ENCODE results near the gene JAKMIP2. TPM values are rescaled to one million over a fixed set of nuclear protein-coding genes. Genes with fewer than 3 reads are reported as not detected.
A peak's percentile ranks its signal among the peaks of the same experiment; 100 is the strongest.
"Not testable (repeated sequence)": the region's sequence is repeated elsewhere in the genome, so short reads cannot be mapped to it uniquely, and the experiment has no call there.

The JAKMIP2 gene
- polyA plus RNA-seq, 4 donors: 3.6 to 5.4 (median 4.9) TPM

DNA sequence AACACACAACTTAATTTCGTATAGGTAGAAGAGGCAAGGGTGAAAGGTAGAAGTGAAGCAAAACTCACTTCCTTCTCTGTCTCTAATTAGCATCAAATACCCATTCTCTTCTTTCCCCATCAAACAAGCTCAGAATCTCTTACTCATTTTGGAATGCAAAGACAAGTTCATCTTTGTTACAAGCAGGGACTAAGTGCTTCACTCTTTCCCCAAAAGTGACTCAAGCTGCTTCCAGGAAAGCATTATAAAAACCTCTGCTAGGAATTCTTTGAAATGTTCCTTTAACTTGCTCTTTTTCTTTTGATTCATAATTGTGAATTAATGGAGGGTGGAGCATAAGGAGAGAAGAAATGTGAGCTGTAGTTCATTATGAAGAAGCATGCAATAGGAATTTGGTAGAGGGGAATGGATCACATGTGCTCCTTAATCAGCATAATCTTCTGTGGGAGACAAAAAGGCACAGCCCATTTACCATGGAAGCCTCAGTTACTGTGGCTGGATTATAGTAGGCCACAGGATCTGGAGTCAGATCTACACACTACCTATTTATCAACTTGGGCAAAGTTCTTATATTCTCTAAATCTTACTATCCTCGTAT lies 163.1 kb downstream of the JAKMIP2 start:
- DNase-seq (ENCODE audit: low read depth in 4 of 4, low spot score in 3 of 4): no peak

GRCh38 chr5:147617711-147618350 lies 164.7 kb downstream of the JAKMIP2 start:
- no peak for DNase-seq (ENCODE audit: low read depth in 4 of 4, low spot score in 3 of 4)

DNA sequence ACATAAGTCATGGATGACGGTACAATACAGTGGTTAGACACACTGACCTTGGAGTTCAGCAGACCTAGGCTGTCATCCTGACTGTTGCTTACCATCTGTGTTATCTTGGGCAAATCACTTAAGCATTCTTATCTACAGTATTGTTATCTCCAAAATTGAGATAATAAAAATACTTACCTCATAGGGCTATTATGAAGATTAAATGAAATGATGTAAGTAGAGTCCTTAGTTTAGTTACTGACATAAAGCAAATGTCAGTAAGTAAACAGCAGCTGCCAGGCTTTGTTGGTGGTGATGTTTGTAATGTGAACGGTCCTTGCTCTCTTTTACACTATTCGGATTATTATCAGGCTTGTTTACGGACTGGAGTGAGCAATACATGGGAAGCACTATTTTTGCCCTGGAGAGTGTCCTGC lies 165.3 kb downstream of the JAKMIP2 start:
- no peak for DNase-seq (ENCODE audit: low read depth in 4 of 4, low spot score in 3 of 4)

DNA sequence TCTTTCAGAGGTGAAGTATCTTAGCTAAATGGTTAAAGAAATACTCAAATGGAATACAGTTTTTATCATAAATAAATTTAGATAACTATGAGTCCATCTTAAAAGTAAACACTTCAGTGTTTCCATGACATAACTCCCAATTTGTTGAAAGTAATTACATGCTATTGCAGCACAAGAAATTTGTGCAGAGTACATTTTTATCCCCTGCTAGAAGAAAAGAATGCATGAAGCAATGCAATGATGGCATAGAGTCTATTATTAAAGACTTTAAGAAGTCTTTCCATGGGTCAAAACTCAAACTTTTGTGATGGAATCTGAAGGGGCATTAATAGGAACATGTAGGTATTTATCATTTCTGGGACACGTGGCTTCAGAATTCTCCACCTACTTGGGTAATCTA lies 166.1 kb downstream of the JAKMIP2 start:
- no peak for DNase-seq (ENCODE audit: low read depth in 4 of 4, low spot score in 3 of 4)

DNA sequence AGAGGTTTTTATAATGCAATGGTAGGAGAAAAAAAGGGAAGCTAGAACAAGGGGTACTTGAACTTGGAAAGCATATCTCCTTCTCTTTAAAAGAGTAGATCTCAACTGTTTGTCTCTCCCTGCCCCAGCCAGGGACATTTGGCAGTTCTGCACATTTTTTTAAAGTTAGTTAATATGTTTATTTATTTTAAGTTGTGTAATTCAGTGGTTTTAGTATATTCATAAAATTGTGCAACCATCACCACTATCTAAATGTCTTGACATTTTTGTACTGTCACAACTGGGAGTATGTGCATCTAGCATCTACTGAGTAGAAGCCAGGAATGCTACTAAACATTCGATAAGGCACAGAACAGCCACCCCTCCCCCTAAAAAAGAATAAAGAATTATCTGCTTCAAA lies 169.2 kb downstream of the JAKMIP2 start:
- DNase-seq (ENCODE audit: low read depth in 4 of 4, low spot score in 3 of 4): no peak

DNA sequence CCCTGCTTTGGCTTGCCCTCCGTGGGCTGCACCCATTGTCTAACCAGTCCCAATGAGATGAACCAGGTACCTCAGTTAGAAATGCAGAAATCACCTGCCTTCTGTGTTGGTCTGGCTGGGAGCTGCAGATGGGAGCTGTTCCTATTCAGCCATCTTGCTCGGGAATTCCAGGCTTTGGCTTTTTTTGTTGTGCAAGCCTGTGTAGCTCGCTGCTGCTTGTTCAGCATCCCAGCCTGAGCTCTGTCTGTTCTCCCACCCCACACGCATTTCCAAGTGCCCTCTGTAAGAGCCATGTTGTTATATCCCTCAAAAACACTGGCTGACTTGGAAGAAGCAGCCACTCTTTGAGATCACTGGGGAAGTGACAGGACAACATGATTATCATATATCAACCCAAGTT lies 171.0 kb downstream of the JAKMIP2 start:
- no peak for DNase-seq (ENCODE audit: low read depth in 4 of 4, low spot score in 3 of 4)

DNA sequence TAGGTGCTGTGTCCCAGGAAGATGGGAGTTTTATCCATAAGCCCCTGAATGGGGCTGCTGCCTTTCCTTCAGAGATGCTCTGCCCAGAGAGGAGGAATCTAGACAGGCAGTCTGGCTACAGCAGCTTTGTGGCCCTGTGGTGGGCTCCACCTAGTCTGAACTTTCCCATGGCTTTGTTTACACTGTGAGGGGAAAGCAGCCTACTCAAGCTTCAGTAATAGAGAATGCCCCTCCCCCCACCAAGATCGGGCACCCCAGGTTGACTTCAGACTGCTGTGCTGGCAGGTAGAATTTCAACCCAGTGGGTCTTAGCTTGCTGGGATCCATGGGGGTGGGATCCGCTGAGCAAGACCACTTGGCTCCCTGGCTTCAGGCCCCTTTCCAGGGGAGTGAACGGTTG lies 171.7 kb downstream of the JAKMIP2 start:
- no peak for DNase-seq (ENCODE audit: low read depth in 4 of 4, low spot score in 3 of 4)

DNA sequence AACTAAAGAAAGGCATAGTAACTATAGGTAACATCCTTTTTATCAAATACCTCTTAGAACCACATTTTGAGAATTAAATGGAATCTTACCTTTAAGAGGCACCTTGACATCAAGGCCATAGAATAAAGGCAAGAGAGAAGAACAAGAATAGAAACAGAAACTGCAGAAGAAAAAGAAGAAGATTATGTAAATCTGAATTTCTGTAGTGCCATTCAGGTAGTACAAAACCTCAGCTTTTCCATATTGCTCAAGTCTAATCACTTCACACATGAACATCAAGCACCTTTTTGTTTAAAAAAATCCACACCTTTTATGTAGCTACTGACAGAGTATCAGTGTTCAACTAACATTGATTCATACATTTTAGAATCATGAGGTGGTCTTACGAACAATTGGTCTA lies 180.9 kb downstream of the JAKMIP2 start:
- no peak for DNase-seq (ENCODE audit: low read depth in 4 of 4, low spot score in 3 of 4)

GRCh38 chr5:147591120-147591519 lies 191.4 kb downstream of the JAKMIP2 start:
- no peak for DNase-seq (ENCODE audit: low read depth in 4 of 4, low spot score in 3 of 4)

DNA sequence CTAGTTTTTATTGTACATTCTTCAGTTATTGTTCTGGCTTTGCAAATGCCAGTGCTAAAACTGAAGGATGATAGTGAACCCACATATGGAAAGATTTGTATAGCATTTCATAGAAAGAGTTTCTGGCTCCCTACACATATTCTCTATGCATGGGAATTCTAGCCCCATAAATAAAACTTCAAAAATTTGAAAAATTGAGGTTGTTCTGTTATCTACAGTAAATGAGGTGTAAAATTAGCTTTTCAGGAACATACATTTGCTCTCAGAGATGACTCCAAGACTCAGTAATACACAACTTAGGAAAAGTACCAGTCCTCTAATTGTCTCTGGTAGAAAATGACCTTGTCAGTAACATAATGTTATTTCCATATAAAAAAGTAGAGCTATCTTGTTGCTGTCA lies 192.4 kb downstream of the JAKMIP2 start:
- DNase-seq (ENCODE audit: low read depth in 4 of 4, low spot score in 3 of 4): no peak

- DNase-seq (ENCODE audit: low read depth in 4 of 4, low spot score in 3 of 4): no peak
These were observed 195.7 kb downstream of the JAKMIP2 start for GRCh38 chr5:147586832-147587231.

GRCh38 chr5:147586221-147586620 lies 196.3 kb downstream of the JAKMIP2 start:
- no peak for DNase-seq (ENCODE audit: low read depth in 4 of 4, low spot score in 3 of 4)

DNA sequence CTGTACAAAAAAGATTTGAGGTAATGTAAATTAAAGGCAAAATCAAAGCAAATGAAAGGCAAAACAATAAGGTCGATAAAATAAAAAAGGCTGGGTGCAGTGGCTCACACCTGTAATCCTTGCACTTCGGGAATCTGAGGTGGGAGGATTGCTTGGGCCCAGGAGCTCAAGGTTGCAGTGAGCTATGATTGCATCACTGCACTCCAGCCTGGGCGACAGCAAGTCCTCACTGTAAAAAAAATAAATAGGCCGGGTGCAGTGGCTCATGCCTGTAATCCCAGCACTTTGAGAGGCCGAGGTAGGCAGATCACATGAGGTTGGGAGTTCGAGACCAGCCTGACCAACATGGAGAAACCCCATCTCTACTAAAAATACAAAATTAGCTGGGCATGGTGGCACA lies 200.3 kb downstream of the JAKMIP2 start:
- not testable (repeated sequence) for DNase-seq (ENCODE audit: low read depth in 4 of 4, low spot score in 3 of 4)

DNA sequence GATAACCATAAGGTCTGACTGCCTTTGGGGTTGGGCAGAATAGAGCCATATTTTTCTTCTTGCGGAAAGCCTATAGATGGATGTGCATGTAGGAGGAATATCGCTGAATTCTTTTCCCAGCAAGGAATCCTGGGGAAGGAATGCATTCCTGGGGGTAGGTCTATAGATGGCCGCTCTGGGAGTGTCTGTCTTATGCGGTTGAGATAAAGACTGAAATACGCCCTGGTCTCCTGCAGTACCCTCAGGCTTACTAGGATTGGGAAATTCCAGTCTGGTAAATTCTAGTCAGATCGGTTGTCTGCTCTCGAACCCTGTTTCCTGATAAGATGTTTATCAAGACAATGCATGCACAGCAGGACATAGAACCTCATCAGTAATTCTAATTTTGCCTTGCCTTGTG lies 202.1 kb downstream of the JAKMIP2 start:
- not testable (repeated sequence) for DNase-seq (ENCODE audit: low read depth in 4 of 4, low spot score in 3 of 4)

DNA sequence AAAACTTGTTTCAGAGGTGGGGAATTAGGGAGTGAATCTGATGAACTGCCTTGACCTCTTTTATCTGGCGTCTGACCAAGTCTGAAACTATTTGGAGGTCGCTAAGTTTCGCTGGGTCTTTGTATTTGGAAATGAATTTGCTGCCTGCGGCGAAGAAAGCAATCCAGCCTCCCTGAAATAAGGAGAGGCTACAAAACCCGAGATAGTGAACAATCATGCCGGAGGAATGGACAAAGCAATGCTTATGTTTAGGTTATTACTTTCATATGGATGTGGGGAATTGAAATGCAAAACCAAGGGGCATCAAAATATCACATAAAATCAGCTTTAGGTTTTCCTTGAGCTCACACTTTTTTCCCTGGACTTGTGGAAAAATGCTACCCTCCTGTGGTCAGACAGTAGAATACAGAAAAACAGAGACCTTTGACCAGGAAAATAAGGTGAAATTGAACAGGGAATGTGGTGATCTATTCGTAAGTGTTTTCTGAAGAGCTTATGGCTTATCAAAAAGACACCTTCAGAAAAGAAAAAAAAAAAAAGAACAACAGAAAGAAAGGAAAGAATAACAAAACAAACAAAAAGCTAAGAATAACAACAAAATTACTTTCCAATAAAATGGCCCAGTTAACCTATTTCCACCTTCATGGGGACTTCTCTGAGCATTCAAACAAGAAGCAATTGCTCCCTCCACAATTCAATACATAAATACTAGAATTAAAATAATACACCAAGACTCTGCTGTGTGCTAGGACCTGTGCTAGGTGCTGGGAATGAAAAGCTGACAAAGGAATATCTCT lies 204.1 kb downstream of the JAKMIP2 start:
- DNase-seq (ENCODE audit: low read depth in 4 of 4, low spot score in 3 of 4): peak; percentile 18 to 43 (median 30)

DNA sequence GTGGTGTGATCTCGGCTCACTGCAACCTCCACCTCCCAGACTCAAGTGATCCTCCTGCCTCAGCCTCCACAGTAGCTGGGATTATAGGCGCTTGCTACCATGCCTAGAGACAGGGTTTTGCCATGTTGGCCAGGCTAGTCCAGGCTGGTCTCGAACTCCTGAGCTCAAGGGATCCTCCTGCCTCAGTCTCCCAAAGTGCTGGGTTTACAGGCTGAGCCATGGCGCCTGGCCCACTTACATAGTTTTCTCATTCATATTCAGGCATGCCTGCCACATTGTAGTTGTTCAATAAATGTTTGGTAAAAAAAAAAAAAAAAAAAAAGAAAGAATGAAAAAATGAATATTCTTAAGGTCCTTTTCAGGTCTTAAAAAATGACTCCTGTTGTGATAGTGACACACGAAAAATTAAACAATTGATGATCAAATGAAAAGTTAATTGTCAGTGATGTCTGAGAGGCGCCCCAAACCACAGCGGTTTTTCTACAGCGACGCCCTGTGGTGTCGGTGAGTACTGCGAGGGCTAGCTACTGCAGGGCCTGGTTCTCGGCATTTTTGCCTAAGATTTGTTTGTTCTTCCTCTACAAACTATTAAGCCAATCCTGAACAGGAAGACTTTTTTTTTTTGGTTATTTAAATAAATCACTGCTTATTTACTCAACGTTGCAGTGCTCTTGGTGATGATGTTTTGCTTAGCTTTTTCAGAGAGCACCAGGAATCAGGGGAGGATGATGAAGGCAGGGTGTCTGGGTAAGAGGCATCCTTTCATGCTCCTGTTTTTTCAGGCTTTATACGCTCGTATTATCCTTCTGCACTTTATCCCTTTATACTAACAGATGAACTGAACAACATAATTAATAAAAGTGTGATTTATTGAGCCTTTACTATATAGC lies 205.6 kb downstream of the JAKMIP2 start:
- peak in 2 of 4 donors; percentile 19 to 20 for DNase-seq (ENCODE audit: low read depth in 4 of 4, low spot score in 3 of 4)

DNA sequence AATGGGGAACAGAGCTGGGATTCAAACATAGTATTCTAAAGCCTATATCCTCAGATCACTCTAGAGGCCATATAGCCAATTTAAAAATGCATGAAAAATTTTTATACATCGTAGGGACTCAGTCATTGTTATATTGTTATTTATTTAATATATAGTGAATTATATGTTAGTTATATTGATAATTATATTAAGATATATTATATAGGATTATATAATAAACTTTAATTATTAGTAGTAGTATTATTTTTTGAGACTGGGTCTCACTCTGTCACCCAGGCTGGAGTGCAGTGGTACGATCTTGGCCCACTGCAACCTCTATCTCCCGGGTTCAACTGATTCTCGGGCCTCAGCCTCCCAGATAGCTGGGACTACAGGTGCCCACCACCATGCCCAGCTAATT lies 206.9 kb downstream of the JAKMIP2 start:
- no peak for DNase-seq (ENCODE audit: low read depth in 4 of 4, low spot score in 3 of 4)

- DNase-seq (ENCODE audit: low read depth in 4 of 4, low spot score in 3 of 4): no peak
These were observed 209.3 kb downstream of the JAKMIP2 start for GRCh38 chr5:147573211-147573610.

DNA sequence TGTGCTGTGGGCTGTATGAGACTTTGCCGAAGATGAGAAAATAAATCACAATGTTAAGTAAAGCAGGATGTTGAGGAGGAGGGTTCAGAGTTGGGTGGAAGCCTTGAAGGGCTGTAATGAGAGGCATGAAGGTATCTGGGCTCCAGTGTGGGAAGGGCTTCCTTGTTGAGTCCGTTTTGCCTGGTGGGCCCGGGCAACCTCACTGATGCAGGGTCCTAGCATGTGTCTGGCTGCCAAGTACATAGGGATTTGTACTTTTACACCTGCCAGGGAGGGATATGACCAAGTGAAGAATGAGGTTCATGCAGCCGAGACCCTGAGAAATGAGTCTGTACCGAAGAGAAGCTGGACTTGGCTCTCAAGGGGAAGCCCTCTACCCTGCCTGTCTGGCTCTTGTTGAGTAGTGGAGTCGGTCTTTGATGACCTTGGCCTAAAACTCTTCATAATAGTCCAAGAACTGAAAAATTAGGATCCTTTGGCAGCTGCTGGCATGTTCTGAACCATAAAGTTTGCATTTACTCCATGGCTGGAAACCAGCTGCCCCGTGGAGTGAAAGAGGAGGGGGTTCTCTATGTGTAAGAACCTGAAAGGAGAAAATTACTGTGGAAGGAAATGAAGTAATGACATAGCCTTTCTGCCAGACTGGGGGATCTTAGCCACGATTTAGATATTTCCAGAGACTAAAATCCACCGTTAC lies 213.7 kb downstream of the JAKMIP2 start:
- DNase-seq (ENCODE audit: low read depth in 4 of 4, low spot score in 3 of 4): no peak

GRCh38 chr5:147567917-147568598 lies 214.5 kb downstream of the JAKMIP2 start:
- no peak for DNase-seq (ENCODE audit: low read depth in 4 of 4, low spot score in 3 of 4)

Data from right renal pelvis (tissue), 4 donors.